GM12892 (cell line): Measurements from ENCODE around the gene HLA-DOA.

Source experiments
- POLR2A ChIP-seq: IDR thresholded peaks from 2 replicates; pipeline ENCODE4 v1.6.1; 2011; ENCODE audit warnings: low read depth, low read length, control low read depth
- POLR2AphosphoS5 ChIP-seq: IDR thresholded peaks from 2 replicates; pipeline ENCODE4 v1.6.1; 2011; ENCODE audit warnings: low read depth, low read length, control low read depth

DNA sequence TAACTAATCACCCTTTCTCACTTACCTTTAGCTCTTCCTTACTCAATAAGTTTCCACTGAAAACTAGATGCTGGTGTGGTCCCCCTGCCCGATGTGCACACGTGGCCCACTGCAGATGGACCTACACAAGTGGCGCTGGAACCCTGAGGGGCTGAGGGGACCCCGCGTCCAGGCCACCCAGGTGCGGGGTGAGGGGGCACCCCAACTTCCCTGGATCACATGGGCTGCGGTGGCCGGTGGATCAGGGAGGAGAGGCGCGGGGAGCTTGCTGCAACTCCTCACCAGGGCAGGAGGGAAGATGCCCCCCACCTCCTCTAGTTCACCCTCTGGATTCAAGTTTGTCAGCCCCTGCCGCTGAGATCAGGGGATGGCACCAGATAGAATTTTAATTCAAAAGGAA lies 12.5 kb upstream of the HLA-DOA start:
- TF ChIP-seq POLR2AphosphoS5 = no peak
- TF ChIP-seq POLR2A = no peak
